Activated CD8-positive, alpha-beta memory T cell treated with anti-CD3 and anti-CD28 coated beads for 1 hour (primary cell): ENCODE measurements around the gene KRT16.
"Not testable (repeated sequence)": the region's sequence is repeated elsewhere in the genome, so short reads cannot be mapped to it uniquely, and the experiment has no call there.

ENCODE experiments used
- DNase-seq, 2 donors: peaks; one replicate each; pipeline ENCODE4 v3.0.0-alpha.2; 2020; ENCODE audit warnings: low read depth in 1 of 2; ENCODE audit errors: extremely low read depth in 1 of 2

Gene KRT16

DNA sequence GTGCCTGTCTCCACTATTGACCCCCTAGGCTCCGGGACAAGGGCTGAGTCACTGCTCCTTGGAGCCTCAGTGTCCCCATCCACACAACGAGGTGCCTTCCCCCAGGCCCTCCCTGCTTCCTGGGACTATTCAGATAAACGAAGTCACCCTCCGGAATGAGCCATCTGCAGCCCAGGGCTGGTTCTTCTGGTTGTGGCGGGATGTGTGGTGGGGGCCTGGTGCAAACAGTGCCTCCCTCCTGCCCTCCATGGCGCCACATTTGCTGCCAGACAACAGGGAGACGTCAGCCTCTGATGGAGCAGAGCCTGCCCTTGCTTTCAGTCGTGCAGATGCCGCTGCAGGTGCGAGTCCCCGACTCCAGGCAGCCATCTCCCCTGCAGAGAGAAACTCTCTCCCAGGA lies 5.1 kb upstream of the KRT16 start:
- no peak for DNase-seq

DNA sequence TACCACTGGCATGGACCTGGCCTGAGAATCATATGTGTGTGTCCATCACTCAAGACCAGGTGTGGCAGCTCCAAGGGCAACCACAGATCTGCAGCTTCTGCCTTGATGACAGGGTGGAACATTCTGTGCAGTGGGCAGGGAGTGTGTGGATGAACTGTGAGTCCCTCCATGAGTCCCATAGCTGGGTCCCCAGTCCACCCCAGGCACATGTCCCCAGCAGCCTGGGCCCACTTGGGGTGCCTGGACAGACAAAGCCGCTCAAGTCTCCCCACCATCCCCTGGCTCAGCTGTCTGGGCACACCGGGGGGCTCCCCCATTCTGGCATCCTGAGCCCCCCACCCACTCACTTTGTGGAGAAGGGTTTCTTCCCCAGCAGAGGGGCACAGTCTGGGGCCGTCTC lies 4.6 kb upstream of the KRT16 start:
- DNase-seq: no peak

- DNase-seq: not testable (repeated sequence)
These were observed 3.9 kb upstream of the KRT16 start for GRCh38 chr17:41616486-41616885.

DNA sequence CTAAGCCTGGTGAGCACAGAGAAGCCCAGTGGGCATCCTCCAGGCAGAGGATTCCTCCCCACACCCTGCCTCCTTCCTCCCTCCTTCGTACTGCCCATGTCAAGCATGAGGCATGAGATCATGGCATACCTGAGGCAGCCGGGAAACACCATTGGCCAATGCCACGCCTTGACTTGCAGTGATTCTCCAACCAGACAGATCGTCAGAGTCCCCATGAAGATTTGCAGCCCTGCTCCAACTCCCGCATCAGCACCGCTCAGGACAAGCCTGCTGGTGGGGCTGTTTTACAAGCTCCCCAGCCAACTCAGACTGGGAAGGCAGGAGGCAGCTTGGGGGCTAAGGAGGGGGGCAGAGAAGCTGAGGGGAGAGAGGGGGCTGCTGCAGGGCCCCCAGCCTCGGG lies 2.9 kb upstream of the KRT16 start:
- no peak for DNase-seq

DNA sequence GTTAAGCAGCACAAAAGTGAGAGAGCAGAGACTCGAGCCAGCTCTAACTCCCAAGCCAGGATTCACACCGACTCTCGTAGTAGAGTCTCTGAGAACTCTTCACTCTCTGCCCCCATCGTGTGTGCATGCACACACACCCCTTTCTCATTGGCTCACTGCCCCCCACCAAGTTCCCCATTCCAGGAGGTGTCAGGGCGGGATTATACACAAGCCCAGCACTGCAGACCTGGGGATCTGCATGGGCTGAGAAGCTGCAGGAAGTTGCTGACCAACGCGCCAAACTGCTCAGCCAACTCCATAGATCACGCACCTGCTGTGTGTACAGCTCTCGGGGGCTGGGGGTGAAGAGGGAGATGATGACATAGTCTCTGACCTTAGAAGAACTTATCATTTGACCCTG lies 2.2 kb upstream of the KRT16 start:
- not testable (repeated sequence) for DNase-seq

DNA sequence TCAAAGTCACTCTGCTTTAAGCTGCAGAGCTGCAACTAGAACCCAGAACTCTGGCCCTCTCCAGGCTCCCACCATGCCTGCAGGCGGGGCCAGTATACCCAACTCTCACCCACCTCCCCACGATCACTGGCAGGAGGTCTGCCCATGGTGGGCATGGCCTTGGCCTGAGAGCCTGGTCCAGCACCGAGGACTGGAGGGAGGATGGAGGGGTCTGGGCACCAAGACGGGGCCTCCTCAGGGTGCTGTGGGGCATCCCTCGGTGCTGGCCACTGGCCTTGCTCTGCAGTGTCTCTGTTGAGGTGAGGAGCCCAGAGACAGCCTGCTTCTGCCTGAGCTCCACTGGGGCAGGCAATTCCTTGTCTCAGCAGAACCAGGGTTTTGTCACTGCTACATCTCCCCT lies 1.5 kb upstream of the KRT16 start:
- no peak for DNase-seq

- DNase-seq: no peak
These were observed 913 bp upstream of the KRT16 start for GRCh38 chr17:41613277-41614082.

DNA sequence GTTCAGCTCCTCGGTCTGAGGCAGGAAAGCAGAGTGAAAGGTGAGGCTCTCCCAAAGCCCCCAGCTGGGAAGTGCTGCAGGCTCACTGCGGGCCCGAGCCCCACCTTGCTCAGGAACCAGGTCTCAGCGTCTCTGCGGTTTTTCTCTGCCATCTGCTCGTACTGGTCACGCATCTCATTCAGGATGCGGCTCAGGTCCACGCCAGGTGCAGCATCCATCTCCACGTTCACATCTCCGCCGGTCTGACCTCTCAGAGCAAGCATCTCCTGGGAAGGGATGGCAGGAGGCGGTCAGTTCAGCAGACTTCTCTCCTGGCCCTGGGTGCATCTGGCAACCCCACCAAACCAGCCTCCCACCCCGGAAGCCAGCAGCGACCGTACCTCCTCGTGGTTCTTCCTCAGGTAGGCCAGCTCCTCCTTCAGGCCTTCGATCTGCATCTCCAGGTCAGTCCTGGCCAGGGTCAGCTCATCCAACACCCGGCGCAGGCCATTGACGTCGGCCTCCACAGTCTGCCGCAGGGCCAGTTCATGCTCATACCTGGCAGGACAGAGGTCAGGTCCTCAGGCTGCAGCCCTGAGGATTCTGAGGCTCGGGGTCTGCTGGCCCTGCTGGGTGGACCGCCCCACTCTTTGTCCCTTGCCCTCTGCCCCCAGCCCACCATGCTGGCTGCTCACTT lies 1.5 kb downstream of the KRT16 start:
- DNase-seq: no peak

DNA sequence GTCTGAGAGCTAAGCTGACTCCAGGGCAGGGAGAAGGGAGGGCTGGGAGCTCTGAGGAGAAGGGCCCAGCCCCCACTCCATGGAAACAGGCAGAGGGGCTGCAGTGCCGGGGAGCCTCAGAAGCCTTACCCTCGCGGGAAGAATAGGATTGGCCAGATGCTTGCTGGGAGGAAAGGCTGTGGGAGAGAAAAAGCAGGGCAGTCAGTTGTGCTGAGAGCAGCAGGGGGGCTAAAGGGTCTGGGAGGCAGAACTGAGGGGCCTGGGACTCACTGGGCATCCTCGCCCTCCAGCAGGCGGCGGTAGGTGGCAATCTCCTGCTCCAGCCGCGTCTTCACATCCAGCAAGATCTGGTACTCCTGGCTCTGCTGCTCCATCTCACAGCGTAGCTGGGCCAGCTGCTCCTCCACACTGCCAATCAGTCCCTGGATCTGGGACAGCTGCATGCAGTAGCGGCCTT lies 2.5 kb downstream of the KRT16 start:
- not testable (repeated sequence) for DNase-seq

DNA sequence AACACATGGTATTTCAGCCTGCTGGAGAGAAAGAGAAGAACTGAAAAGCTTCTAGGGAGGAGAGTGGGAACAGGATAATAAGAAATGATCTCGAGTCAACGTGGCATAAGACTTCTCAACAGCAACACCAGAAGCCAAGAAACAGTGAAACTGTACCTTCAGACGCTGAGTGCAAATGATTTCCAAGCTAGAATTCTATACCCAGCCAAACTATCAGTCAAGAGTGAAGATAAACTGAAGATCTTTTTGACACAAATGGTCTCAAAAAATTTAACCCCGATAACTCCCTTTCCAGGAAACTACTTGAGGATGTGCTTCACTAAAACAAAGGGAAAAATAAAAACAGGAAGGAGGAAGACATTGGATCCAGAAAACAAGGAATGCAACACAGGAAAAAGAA lies 5.6 kb downstream of the KRT16 start:
- not testable (repeated sequence) for DNase-seq

- no peak for DNase-seq
These were observed 10.0 kb downstream of the KRT16 start for GRCh38 chr17:41602524-41602923.

DNA sequence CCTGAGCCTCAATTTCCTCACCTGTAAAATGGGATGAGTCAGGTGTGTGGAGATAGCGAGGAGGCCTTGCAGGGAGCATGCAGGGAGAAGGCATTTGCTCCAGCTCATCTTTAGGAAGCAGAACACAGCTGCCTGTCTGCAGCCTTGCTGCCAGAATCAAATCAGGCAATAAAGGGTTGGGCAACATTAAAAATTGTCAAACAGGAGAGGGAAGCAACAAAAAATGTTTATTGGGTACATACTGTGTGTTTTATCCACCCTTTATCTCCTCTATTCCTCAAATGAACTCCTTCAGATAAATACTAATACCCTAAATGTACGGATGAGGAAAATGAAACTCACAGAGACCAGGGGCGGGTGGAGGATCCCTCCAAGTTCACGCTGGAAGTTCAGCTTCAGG lies 12.2 kb downstream of the KRT16 start:
- no peak for DNase-seq

DNA sequence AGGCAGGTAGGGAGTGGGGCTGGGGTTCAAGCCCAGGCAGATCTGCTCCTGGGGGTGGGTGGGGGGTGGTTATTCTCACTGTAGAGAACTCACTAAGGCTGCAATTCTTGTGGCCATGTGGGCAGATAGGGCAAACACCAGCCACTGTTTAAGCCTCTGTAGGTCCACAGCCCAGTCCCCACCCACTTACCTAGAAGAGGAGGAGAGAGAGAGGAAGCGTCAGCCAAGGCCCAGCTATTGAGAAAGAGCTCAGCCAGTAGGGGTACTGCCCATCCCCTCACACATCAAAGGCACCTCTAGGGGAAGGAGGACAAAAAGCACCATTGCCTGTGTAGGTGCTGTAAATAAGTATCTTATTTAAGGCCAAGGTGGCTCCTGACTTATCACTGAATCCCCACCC lies 12.9 kb downstream of the KRT16 start:
- DNase-seq: no peak

DNA sequence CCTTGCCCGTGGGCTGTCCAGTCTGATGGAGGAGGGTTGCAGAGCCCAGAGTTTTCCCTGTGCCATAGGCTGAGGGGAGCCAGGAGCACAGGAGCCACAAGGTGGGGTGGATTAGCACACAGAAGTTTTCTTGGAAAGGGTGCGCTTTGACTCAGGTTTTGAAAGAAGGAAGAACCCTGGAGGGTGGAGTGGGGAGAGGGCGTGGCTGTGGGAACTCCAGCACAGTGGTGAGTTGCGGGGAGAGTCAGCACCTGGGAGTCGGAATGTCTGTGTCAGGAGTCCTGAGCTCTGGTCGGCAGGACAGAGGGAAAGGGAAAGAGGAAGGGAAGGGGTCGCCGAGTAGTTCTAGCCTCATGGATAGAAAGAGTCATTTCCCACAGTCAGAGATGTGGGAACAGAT lies 17.0 kb downstream of the KRT16 start:
- no peak for DNase-seq

DNA sequence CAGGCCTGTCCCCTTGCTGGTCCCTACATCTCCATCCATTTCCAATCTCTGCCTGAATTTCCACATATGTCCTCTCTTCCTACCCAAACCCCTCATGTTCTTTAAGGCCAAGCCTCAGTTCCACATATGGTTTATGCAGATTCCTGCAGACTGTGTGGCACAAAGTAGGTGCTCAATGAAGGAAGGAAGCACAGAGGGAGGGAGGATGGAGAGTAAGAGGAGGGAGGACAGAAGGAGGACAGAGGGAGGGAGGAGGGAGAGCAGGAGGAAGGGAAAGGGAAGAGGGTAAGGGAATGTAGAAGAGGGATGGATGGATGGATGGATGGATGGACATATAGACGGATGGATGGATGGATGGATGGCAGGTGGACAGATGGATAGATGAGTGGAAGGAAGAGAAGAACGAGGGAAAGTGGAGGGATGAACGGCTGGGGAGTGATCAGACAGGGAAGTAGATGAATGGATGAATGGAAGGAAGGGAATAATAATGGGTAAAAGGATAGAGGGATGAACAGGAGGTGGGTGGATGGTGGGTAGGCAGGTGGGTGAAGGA lies 18.1 kb downstream of the KRT16 start:
- no peak for DNase-seq

GRCh38 chr17:41593306-41593981 lies 19.1 kb downstream of the KRT16 start:
- DNase-seq: no peak

DNA sequence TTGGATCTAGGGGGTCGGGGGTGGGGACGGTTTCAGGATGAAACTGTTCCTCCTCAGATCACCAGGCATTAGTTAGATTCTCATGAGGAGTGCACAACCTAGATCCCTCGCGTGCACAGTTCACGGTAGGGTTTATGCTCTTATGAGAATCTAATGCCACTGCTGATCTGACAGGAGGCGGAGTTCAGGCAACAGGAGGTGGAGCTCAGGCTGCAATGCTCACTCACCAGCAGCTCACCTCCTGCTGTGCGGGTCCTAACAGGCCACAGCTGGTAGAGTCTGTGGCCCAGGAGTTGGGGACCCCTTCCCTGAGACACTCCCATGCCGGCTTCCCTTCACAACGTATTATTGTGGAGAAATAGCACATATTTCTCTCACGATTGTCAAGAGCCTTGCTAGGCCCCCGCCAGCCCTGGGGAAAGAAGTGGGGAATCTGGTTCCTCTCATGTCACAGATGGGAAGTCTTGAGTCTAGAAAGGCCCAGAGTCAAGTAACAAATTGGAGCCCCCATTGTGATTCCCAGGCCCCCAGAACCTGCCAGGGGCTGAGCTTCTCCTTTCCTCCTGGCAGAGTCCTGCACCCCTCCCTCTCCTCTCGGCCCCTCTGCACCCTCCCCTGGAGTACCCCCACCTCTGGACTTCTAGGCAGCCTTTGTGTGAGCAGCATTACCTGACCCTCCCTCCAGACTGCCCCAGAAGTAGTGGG lies 19.8 kb downstream of the KRT16 start:
- no peak for DNase-seq

- DNase-seq: no peak
These were observed 23.3 kb downstream of the KRT16 start for GRCh38 chr17:41589301-41589700.

GRCh38 chr17:41588126-41588810 lies 24.3 kb downstream of the KRT16 start:
- DNase-seq: no peak

GRCh38 chr17:41586863-41587495 lies 25.6 kb downstream of the KRT16 start, which contains the start of gene KRT14:
TSS of gene KRT14 (minus strand) at chr17:41586895. CDS start at chr17:41586834, 61 bp downstream.
- DNase-seq: no peak
